Stimulated activated CD8-positive, alpha-beta memory T cell treated with anti-CD3 and anti-CD28 coated beads, Interleukin-12 subunit alpha, Interleukin-12 subunit beta, amount 100 ng/mL, for 24 hours (primary cell): Measurements from ENCODE around the gene CAMKMT.

Experiments used
- DNase-seq: peaks from one replicate; pipeline ENCODE4 v3.0.0-alpha.2; 2020; ENCODE audit errors: extremely low read depth

Gene CAMKMT

DNA sequence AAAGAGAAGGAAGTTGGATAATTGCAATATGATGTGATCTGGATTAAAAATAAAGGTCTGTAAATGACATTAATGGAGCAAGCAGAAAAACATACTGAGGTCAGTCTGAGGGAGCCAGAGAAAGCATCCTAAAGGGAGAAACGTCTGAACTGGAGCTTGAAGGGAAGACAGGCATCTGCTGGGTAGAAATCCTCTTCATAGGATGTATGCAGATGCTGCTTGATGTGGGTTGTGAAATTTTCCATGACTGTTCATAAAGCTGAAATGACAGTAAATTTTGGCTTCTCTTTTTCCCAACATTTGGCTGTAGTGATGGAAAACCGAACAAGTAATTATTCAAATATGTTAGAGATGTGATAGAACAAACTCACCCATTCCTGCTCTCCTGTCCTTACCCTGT, 287.6 kb downstream of the CAMKMT start:
- no peak for DNase-seq

DNA sequence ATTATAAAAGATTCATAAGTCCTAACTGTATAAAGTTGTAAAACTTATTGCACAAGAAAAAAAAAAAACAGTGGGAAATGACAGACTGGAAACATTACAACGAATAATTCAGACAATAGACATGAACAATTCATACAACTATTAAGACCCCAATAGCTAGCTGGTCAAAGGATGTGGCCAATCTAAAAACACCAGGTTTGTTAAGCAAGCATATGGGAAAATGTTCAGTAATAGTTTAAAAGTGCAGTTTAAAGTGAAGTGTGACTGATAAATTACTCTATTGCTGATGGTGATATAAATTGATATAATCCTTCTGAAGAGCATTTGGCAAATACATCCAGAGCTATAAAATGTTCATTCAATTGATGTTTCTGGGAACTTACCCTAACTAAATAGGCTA, 289.0 kb downstream of the CAMKMT start:
- no peak for DNase-seq

DNA sequence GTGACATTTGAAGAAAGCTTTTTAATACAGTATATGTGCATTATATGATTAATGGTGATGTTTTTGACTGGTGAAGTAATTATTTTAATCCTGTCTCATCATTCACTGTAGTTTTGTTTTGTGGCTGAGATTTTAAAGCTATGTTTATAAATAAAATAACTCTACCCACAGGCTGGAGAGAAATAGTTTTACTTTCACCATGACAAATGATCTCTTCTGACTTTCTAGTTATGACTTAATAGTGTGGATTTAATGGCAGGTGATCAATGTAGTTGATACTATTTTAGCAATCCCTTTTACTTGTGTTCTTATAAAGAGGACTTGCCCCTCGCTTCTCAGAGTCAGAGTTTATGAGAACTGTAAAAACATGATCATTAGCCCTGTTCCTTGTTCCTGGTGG, 290.2 kb downstream of the CAMKMT start:
- DNase-seq: no peak

DNA sequence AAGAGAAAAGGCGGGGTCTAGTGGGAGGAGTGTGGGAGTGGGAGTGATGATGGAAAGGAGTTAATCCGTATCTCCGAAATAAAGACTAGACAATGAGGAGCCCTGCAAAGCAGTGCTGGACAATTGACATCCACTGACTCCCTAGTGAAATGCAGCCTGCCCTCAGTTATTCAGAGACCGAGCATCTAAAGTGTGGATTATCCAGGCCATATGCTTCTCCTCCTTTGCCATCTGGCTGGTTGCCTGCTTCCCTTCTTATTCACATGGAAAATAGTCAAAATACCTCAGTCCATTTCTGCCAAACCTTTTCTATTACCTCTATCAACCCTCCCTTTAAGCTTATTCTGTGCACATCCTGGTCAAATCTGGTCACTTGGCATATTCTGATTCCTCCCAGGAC, 291.0 kb downstream of the CAMKMT start:
- no peak for DNase-seq

DNA sequence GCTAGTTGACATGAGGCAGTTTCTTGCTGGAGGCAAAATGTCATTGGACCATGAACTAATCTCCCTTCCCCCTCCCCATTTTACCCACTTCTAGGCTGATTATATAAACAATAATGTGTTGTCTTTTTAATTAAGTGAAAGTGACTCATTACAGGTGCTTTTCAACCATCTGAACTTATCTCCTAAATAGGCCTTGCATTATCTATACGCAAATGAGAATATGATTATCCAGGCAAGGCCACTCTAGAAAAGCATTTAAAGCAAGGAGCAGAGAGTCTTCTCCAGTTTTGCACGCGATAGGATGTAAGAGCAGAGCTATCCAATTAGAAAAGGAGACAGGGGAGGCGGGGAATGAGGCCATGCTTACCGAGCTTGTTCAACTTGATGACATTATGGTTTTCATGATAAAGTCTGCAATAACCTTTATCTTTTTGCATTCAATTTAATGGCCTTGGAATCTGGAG, 293.7 kb downstream of the CAMKMT start:
- DNase-seq: no peak

DNA sequence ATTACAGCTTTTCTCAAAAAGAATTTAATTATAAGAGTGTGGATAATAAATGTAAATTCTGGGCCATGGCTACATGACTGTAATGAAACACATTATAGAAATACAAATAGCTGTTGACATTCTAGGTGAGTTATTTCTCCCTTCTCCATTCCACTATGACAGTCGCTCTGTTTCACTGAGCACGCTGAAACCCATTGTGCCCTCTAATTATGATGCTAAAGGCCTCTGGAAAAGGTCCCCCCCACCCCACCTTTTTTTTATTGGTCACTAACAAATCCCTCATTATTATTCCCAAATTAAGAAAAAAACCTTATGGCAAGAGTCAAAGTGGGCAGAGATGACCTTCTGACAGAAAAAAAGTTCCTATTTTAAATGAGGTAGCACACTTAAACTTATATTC, 294.7 kb downstream of the CAMKMT start:
- no peak for DNase-seq

DNA sequence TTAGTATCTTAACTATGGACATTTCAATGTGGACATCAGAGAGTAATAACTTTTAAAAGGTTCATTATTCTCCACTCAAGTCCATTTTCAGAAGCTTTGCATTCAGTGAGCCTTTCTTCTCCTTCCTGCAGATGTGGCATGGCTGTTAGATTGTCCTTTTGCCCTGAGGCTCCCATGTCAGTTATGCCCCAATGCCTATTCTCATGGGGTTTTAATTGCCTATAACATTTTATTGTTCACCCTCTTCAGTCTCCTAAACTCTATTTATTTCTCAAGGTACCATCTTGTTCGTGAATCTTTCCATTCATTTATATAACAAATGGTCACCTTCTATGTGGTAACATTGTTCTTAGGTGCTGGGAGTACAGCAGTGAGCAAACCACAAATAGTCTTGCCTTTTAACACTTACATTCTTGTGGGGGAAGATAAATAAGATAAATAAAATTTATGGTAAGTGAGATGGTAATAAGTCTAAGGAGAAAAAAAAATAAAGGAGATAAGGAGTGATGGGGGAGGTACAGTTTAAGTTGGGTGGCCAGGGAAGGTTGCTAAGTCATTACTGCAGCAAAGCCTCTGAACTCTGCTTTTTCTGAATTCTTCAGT, 301.8 kb downstream of the CAMKMT start:
- DNase-seq: no peak

DNA sequence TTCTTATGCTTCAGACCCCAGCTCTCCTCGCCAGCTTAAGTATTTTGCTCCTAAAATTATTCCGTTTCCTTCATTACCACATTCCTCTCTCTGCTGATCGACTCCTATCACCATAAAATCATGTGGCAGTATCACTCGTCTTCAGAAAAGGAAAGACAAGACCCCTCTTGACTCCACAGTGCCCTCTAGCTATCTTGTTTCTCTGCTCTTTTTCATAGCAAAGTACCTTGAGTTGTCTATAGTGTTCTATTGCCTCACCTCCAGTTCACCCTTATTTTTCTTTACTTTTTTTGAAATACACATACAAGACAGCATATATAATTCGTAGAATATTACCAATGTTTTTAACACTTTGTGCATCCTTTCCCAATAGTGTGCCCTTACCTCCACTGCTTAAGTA, 306.6 kb downstream of the CAMKMT start:
- no peak for DNase-seq

DNA sequence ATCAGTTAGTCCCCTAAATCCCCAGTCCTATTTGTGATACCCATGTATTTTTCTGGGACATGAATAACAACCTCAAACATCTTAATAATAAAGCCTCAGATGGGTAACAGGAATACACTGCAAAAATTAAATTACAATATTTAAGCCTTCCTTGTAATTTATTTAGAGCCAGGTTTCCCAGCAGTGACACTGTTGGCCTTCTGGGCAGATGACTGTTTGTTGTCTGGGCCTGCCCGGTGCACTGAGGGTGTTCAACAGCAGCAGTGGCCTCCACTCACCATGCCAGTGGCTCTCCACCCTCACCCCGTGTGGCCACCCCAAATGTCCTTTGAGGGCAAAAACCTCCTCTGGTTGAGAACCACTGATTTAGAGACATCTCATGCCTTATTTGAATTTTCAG, 309.5 kb downstream of the CAMKMT start:
- DNase-seq: no peak

DNA sequence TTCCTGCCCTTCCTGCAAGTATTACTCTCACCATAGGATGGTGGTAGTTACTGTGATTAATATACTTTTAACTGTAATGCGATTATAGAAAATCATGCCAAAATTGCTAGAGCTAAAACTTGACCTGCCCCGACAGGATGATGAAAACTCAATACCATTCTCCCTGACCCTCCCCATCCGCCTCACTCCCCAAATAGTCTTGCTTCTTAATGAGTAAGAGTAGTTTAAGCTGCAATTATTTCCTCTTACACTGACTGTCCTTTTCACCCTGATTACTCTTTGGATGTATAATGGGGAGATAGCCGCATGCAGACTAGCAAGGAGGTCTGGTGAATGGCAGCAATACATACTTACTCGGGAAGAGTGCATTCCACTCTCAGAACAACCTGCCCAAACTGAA, 310.2 kb downstream of the CAMKMT start:
- no peak for DNase-seq

DNA sequence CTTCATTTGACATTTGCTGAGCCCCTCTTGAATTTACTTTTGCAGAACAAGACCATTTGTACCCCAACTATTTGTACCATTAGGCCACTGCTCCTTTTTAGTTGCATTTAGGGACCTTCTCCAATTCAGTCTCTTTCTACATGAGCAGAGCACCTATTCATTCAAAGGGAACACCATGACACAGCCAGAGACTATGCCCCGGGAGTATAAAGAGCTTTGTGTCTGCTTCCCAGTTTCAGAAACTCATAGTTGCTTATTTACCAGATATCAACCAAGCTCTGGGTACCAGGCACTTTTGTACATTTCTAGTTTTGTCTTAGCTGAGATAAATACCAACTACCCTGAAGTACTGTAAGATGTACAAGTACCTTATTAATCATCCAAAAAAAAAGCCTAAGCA, 310.7 kb downstream of the CAMKMT start:
- DNase-seq: no peak

DNA sequence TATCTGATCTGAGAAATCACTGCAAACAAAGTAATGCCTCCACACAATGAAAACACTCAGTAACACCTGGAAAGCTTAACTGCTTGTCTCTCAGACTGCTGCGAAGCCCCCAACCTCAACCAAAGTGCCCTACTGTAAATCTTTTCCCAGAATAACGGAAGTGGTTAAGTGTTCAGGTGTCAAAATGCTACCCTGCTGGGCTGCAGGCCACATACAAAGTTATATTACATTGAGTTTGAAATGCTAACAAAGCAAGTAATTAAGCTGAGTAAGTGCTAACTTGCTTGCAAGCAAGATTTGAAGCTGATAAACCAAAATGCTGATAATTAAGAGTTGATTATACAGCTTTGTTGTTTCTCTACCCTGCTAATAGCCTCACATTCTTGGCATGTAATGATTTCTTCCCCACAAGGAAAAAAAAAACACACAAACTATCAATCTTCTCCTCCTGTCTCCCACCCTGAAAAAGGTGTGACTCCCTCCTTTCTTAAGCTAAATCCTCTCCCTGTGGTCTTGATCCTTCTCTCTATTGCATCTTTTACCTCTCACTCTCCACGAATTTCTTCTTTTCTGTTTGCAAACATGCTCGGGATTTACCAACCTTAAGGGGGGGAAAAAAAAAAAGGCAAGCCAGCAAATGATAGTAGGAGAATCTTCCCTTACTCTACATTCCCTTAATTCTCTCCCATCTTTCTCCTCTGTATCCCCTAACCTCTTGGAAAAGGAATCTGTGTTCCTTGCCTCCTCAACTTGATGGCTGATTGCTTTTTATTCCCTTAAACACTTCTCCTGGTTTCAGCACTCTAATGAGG, 312.9 kb downstream of the CAMKMT start:
- no peak for DNase-seq

DNA sequence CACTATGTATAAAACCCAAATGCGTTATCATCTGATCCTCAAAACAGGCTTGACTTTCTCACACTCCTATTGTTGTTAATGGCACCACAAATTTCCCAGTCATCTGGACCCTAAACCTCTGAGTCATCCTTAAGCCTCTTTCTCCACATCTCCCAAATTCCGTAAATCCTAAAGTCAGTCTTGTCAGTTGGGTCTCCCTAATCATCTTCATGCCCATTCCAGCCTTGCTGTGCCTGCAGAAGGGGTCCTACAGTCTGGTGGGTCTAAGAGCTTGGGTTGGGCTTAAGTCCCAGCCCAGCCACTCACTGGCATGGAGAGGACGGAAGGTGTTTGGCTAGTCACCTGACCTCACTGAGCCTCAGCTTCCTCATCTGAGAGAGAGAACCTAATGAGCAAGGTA, 314.6 kb downstream of the CAMKMT start:
- no peak for DNase-seq

DNA sequence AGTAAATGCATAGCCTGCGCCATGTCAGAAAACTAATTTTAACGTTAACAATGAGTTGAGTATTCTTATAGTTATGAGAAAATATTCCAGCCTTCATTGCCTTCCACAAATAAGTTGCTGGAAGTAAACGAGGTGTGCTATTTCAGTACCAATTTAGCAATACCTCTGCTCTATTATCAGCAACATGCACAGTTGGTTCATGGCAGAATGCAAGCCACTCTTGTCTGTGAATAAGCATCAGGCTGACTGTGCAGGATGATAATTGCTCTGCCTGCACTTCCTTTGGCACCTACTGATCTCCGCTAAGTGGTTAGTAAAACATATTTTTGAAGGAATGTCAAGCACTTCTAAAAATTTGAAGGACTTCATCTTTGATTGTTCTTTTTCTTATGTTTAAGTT, 317.8 kb downstream of the CAMKMT start:
- DNase-seq: no peak

DNA sequence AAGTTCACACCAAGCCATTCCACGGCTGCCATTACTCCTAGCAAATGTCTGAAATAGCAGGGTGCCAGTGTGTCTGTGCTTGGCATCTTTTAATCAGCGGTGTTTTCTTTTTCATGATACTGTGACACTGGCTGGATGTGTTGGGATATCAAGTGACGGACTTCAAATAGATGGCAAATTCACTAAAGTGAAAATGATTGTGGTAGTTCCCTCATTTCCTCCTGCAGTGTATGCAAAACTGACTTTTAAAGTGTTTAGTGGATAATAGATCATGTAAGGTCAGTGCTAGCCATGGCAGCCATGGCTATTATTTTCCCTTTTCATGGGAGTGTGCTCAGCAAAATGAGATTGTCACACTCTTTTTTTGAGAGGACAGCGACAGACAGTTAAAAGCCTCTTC, 318.2 kb downstream of the CAMKMT start:
- no peak for DNase-seq

DNA sequence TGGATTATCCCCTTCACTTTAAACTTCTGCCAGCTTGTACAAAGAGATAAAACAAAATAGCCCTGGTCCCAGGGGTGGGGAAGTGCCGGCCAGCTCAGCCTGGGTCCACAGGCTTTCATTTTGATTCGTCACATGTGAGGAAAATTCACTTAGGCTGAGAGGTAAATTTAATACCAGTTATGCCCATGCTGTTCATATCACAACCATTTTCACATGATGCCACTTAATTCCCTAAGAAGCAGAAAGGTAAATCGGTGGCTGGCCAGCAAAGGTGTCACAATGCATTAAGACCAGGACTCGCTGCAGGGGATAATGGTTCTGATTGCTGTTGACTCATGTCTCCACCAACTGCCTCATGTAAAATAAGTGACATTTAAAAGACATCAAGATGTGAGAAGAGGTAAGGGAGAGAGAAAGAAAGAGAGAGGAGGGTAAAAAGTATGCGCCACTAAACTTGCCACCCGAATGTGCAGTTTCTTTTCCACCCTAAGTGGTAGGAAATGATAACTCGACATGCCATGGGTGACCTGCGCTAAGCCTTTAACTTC, 318.8 kb downstream of the CAMKMT start:
- no peak for DNase-seq

DNA sequence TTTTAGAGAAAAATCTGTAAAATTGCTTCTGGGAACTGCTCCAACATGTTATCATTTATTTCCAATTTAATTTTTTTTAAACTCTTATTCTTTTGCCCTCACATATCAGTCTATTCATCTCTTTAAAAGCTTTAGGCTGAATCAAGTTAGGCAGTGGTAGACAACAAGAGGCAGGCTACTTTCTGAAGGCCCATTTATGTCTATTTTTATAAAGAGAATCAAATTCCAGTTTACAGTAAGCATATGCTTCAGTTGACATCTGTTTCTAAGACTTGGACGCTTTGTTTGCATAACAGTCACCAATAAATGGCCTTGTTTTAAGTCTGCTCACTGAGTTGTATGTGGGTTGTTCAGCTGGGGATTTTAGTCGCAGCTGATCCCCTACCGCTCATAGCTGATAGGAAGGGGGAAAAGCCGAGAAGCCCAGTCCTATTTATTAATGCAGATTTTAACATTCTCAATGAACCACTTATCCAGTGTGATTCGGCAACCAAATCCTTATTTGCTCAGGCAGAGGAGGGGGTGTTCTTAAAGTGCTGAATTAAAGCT, 319.3 kb downstream of the CAMKMT start:
- DNase-seq: no peak

DNA sequence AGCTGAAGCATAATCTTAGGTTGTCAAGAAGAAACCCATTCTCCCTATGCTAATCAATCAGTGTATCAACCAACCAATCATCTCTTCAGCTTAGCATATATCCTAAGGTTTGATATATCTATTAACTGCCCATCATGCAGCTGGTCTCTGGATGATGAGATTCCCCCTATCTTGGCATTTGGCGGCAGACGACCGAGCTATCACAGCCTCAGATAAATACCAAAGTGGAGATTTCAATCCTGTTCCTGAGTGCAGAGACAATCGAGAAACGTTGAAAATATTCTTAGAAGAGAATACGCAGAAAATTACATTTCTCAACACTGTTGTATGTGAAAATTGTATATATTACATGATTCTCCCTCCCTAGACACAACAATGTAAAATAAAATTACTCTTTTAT, 320.7 kb downstream of the CAMKMT start:
- DNase-seq: no peak

DNA sequence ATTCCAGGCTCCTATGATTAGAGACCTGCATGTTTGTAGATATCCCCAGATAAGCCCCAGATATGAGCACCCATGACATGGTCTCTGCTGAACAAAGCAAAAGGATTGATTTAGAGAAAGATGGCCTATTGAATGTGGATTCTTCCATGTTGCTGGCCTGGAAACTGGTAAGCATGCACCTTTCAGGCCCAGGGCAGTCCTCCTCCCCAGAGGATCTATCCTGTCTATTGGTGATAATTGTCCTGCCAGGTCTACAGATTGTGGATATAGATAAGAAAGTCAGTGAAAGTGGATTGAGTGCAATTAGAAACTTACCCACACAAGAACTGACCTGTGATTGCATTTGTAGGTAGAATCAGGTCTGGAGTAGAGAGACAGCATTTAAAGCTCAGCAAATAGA, 322.8 kb downstream of the CAMKMT start:
- no peak for DNase-seq

DNA sequence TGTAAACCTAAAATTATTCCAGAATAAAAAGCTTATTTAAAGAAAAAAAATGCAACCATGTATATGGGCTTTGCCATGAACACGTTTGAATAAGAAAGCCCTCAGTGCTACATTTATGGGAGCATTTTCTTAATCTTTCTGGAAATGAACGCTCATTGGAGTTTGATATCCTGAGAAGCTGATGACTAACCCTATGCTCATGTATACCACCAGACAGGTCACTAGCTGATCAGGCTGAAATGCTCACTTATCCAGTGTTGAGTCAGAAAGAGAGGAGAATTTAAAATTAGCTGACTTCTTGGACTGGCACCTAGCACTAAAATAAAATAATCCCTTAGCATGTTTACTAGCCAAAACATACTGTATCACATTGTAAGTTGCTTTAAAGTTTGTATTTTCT, 324.8 kb downstream of the CAMKMT start:
- no peak for DNase-seq

DNA sequence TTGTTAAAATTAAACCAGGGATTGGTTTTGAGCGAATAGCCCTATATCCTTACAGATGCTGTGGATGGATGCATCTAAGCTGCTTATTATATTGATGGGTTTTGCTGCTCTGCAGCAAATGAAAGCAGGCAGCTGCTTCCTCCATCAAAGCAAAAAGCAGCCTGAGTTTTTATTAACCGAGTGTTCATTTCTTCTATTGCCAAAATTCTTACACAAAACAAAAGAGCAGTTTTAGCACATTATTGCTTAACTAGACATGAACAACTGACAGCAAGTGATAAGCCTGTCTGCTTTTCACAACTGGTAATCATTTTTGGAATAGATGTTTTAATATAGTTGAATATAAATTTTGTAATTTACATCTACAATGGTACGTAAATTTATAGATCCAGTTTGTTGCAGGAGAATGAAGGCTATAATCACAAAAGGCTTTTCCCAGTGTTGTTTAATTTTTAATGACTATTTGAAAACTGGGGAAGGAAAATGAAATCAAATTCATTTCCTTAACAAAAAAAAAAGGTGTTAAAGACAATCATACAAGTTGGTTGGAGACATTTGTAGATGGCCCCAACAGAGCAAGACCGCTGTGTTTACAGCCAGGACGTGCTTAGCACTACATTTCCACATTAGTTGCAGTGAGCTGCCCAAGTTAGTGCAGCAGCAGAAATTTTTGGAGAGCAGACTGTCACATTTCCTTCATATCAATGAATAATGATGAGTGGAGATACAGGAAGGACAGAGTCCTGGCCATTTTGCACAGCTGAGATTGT, 326.1 kb downstream of the CAMKMT start:
- no peak for DNase-seq

DNA sequence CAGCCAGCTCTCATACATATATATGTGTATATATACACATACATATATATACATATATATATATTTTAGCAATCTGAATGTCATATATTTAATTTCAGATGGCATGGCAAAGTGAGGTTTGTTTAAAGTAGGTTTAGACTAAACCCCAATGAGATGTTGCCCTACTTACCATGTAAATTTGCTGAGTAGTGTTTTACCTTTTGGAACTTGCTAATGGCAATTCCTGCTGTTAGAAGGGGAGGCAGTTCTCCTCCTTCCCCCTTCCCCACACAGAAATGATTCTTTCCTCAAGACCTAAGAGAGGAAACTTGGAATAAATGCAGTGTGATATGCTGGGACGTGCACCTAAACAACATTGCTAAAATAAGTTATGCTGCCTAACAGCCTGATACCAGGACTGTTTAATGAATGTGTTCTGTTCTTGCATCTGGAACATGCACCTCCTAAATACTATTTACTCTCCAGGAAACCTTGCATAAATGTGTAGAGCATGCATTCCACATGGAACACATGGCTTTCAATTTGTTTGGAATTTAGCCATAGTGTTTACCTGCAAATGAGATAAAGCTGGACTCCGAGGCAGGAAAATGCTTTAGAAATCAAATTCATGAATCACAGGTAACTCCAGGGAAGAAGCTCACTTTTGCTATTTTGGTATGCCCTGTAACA, 326.8 kb downstream of the CAMKMT start:
- DNase-seq: no peak
